Astrocyte (in vitro differentiated cells and primary cell): ENCODE measurements around the gene RABEP2. TPM values are rescaled to one million over a fixed set of nuclear protein-coding genes. Genes with fewer than 3 reads are reported as not detected.

ENCODE experiments used
- DNase-seq: peaks from one replicate; pipeline ENCODE4 v3.0.0-alpha.2; 2010; ENCODE audit warnings: low read depth
- FAIRE-seq: peaks from 2 replicates; lab custom pipeline; 2011; peaks lifted over from hg19 to GRCh38; lab: Jason Lieb, UNC
- H2AFZ ChIP-seq: 2 replicates; pipeline ENCODE4 v1.6.0; 2012; ENCODE audit warnings: low read depth, low read length, inconsistent platforms
- H3K27ac ChIP-seq: 2 replicates; pipeline ENCODE4 v1.5.1; 2011; ENCODE audit warnings: low read depth, low read length, inconsistent platforms
- H3K27me3 ChIP-seq: 2 replicates; pipeline ENCODE4 v1.6.0; 2011; ENCODE audit warnings: low read length, inconsistent platforms; ENCODE audit not compliant: insufficient read depth
- H3K36me3 ChIP-seq: 2 replicates; pipeline ENCODE4 v1.5.1; 2011; ENCODE audit warnings: low read length, inconsistent platforms; ENCODE audit not compliant: insufficient read depth
- H3K4me1 ChIP-seq: 2 replicates; pipeline ENCODE4 v1.5.1; 2011; ENCODE audit warnings: low read length, inconsistent platforms; ENCODE audit not compliant: insufficient read depth
- H3K4me2 ChIP-seq: 2 replicates; pipeline ENCODE4 v1.6.0; 2012; ENCODE audit warnings: low read length, inconsistent platforms
- H3K4me3 ChIP-seq: 2 replicates; pipeline ENCODE4 v1.5.1; 2011; ENCODE audit warnings: low read depth, mild to moderate bottlenecking, low read length, inconsistent platforms; ENCODE audit not compliant: insufficient read depth
- H3K79me2 ChIP-seq: 2 replicates; pipeline ENCODE4 v1.6.0; 2012; ENCODE audit warnings: mild to moderate bottlenecking, low read length, inconsistent platforms; ENCODE audit not compliant: insufficient read depth
- H3K9ac ChIP-seq: 2 replicates; pipeline ENCODE4 v1.6.0; 2012; ENCODE audit warnings: mild to moderate bottlenecking, low read length, inconsistent platforms
- H3K9me3 ChIP-seq: 2 replicates; pipeline ENCODE4 v1.5.1; 2012; ENCODE audit warnings: low read depth, mild to moderate bottlenecking, low read length, inconsistent platforms; ENCODE audit not compliant: insufficient read depth
- H4K20me1 ChIP-seq: 2 replicates; pipeline ENCODE4 v1.6.0; 2012; ENCODE audit warnings: low read length, inconsistent platforms; ENCODE audit not compliant: insufficient read depth
- H3K27ac Mint-ChIP-seq: one replicate; pipeline ENCODE4 v1.8.0; 2021; ENCODE audit warnings: mild to moderate bottlenecking, mixed read lengths; ENCODE audit not compliant: unreplicated experiment
- H3K27me3 Mint-ChIP-seq: one replicate; pipeline ENCODE4 v1.8.0; 2021; ENCODE audit warnings: low read depth, mixed read lengths; ENCODE audit not compliant: unreplicated experiment
- H3K36me3 Mint-ChIP-seq: one replicate; pipeline ENCODE4 v1.8.0; 2021; ENCODE audit warnings: low read depth, mixed read lengths; ENCODE audit not compliant: unreplicated experiment
- H3K4me1 Mint-ChIP-seq: one replicate; pipeline ENCODE4 v1.8.0; 2021; ENCODE audit warnings: low read depth, mixed read lengths; ENCODE audit not compliant: unreplicated experiment
- H3K4me3 Mint-ChIP-seq: one replicate; pipeline ENCODE4 v1.8.0; 2021; ENCODE audit warnings: mild to moderate bottlenecking, moderate library complexity, mixed read lengths; ENCODE audit not compliant: unreplicated experiment
- H3K9me3 Mint-ChIP-seq: one replicate; pipeline ENCODE4 v1.8.0; 2021; ENCODE audit warnings: mild to moderate bottlenecking, mixed read lengths; ENCODE audit not compliant: unreplicated experiment
- EZH2 ChIP-seq: IDR thresholded peaks from 2 replicates; pipeline ENCODE4 v1.6.1; 2012; ENCODE audit warnings: mild to moderate bottlenecking, low read length, inconsistent platforms; ENCODE audit not compliant: insufficient read depth
- total RNA-seq: library from RNA; stranded (reverse); gene quantifications from 2 replicates; pipeline ENCODE4 v1.2.1, GENCODE V29; 2021
- TF ChIP-seq, protein P1 (sequence below): IDR thresholded peaks from 2 replicates; pipeline ENCODE4 v1.5.1; 2011; ENCODE audit warnings: low read depth, mild to moderate bottlenecking, inconsistent platforms, low read length, moderate library complexity; ENCODE audit not compliant: insufficient read depth

Gene RABEP2
- total RNA-seq, 1 donor from 2014 or later: 19.4 TPM

DNA sequence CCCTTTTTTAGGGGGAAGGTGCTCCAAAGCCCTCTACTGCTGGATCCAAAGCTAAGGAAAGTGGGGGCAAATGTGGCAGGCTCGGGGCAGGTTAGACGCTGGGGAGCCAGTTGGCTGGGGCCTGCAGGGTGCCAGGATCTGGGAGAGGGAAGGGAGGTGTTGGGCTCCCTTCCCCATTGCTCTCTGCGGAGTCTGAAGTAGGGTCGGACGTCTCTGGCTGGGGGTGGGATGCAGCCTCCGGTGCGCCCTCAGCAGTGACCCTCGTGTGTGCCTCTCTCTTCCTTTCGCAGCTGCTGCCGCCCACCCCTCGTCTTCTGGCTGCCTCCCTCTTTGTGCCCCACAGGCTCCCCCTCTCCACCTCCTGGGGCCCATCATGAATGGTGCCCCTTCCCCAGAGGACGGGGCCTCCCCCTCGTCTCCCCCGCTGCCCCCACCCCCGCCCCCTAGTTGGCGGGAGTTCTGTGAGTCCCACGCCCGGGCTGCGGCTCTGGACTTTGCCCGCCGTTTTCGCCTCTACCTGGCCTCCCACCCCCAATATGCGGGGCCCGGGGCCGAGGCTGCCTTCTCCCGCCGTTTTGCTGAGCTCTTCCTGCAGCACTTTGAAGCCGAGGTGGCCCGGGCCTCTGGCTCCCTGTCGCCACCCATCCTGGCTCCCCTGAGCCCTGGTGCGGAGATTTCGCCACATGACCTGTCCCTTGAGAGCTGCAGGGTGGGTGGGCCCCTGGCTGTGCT lies 59.1 kb downstream of the RABEP2 start:
- H3K27me3 ChIP-seq: no peaks in the 10 kb centered on the region
- no peak overlapping the region for H3K9ac ChIP-seq
- Mint-ChIP-seq H3K36me3 (peaks cover 8% of the 10 kb centered on the region), H3K27me3 (no peaks in the 10 kb centered on the region), H3K27ac (no peak overlapping the region), H3K4me1 (peaks cover 9% of the 10 kb centered on the region), H3K4me3 (peak overlapping the region; percentile 96), H3K9me3 (no peaks in the 10 kb centered on the region)
- no peak overlapping the region for H3K27ac ChIP-seq
- H3K4me2 ChIP-seq: peak overlapping the region; percentile 95
- H3K4me3 ChIP-seq: no peak overlapping the region
- peaks cover 10% of the 10 kb centered on the region for H3K4me1 ChIP-seq
- no peak for TF ChIP-seq EZH2
- TF ChIP-seq, protein P1, sequence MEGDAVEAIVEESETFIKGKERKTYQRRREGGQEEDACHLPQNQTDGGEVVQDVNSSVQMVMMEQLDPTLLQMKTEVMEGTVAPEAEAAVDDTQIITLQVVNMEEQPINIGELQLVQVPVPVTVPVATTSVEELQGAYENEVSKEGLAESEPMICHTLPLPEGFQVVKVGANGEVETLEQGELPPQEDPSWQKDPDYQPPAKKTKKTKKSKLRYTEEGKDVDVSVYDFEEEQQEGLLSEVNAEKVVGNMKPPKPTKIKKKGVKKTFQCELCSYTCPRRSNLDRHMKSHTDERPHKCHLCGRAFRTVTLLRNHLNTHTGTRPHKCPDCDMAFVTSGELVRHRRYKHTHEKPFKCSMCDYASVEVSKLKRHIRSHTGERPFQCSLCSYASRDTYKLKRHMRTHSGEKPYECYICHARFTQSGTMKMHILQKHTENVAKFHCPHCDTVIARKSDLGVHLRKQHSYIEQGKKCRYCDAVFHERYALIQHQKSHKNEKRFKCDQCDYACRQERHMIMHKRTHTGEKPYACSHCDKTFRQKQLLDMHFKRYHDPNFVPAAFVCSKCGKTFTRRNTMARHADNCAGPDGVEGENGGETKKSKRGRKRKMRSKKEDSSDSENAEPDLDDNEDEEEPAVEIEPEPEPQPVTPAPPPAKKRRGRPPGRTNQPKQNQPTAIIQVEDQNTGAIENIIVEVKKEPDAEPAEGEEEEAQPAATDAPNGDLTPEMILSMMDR: no peak
- H3K9me3 ChIP-seq: no peaks in the 10 kb centered on the region
- DNase-seq (no peak), FAIRE-seq (no peak)
- no peak overlapping the region for H2AFZ ChIP-seq
- H3K36me3 ChIP-seq: peaks cover 14% of the 10 kb centered on the region
- peaks cover 49% of the 10 kb centered on the region for H3K79me2 ChIP-seq
- peaks cover 31% of the 10 kb centered on the region for H4K20me1 ChIP-seq

DNA sequence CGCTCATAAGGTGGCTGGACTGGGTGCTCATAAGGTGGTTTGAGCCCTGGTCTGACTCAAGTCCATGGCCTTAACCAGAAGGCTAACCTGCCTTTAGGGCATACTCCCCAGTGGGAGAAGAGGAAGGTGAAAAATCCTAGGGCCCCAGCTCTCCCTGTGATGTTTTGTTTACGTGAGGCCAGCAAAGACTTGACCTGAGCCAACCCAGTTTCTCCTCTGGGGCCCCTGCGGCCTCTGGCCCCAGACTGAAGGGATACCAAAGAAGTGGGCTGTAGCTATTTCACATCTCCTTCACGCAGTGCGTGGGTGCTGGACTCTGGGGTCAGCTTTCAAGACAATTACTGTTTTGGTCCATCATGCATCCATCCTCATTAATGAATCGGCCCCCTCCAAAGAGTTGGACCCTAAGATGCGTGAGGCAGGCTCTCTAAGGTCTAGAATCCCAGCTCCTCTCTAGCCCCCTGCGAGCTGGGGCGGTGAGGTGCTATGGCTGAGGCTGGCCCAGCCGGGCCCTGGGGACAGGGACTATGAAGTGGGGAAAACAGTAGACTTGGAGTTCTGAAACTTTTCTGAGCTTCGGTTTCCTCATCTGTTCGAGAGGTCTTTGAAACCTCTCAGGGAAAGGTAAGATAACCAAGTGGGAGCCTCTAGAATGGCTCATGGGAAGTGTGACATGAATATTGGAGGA lies 59.9 kb downstream of the RABEP2 start:
- Histone ChIP-seq H3K9ac (peak overlapping the region; percentile 96), H2AFZ (no peak overlapping the region), H4K20me1 (peaks cover 29% of the 10 kb centered on the region), H3K36me3 (peaks cover 12% of the 10 kb centered on the region), H3K9me3 (no peaks in the 10 kb centered on the region), H3K4me2 (peak overlapping the region; percentile 95), H3K27ac (no peak overlapping the region), H3K27me3 (no peaks in the 10 kb centered on the region), H3K4me1 (peaks cover 10% of the 10 kb centered on the region), H3K4me3 (peak overlapping the region; percentile 93), H3K79me2 (peaks cover 49% of the 10 kb centered on the region)
- Mint-ChIP-seq H3K9me3 (no peaks in the 10 kb centered on the region), H3K27ac (no peak overlapping the region), H3K4me3 (peak overlapping the region; percentile 96), H3K27me3 (no peaks in the 10 kb centered on the region), H3K4me1 (peaks cover 9% of the 10 kb centered on the region), H3K36me3 (peaks cover 6% of the 10 kb centered on the region)
- no peak for FAIRE-seq
- no peak for TF ChIP-seq EZH2
- TF ChIP-seq, protein P1: no peak
- DNase-seq: no peak
